GM19025 (cell line): ENCODE measurements around the gene AP1M1.

Source experiments
- ATAC-seq: cut with Tn5 transposase; IDR thresholded peaks from one replicate; pipeline ENCODE4 v1.9.1; 2021; ENCODE audit warnings: mild to moderate bottlenecking, low read depth, moderate library complexity; ENCODE audit not compliant: unreplicated experiment

The AP1M1 gene

GRCh38 chr19:16185123-16185767 is 12.5 kb upstream of the AP1M1 start, which contains the start of gene FAM32A:
TSS of gene FAM32A (plus strand) at chr19:16185410. CDS start at chr19:16185443, 33 bp downstream.
- peak; percentile 86 for ATAC-seq

DNA sequence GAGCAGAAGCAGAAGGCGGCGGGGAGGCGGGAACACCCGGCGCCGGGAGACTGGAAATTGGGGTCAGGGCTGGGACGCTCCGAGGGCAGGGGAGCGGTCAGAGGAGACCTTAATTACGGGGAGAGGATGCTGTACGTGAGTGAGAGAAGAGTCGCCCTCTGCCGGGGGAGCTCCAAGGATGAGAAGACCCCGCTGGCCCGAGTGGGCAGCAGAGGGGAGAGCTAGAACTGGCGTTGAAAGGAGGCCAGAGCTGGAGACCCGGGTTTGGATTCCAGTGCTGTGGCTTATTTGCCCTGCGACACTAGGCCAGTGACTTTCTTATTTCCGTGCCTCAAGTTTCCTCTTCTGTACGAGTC is 12.0 kb upstream of the AP1M1 start:
- ATAC-seq: no peak

DNA sequence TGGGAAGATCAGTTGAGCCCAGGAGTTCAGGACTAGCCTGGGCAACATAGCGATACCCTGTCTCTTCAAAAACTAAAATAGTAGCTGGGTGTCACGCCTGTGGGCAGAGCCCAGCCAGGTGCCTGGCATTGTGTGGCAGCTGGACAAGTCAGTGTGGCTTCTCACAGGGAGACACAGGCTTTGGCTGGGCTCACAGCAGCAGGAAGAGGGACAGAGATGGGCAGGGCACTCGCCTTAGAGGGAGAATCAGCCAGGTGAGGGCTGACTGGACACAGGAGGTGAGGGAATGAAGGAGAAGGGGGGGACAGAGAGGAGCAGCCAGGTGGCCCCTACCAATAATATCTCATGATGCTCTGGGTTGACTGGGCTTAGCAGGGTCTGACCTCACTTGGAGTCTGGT is 9.2 kb upstream of the AP1M1 start:
- no peak for ATAC-seq

GRCh38 chr19:16190198-16190597 is 7.5 kb upstream of the AP1M1 start:
- ATAC-seq: no peak

DNA sequence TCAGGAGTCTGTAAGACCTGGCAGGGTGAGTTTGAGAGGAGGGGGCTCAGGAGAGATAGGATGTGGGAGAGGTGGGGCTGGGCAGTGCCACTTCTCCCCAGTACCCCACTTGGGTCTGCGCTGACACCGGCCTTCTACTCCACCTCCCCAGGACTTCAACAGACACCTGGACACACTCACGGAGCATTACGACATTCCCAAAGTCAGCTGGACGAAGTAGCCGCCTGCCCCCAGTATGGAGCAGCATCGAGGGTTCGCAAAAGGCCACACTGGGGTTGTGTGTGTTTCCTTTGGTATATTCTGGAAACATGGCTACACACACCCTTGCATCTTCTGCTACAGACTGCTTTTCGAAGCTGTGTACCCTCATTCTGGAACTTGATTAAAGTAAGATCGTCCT is 7.0 kb upstream of the AP1M1 start:
- ATAC-seq: no peak

- no peak for ATAC-seq
These were observed 6.3 kb upstream of the AP1M1 start for GRCh38 chr19:16191216-16191908.

GRCh38 chr19:16193466-16193865 is 4.2 kb upstream of the AP1M1 start:
- ATAC-seq: no peak

DNA sequence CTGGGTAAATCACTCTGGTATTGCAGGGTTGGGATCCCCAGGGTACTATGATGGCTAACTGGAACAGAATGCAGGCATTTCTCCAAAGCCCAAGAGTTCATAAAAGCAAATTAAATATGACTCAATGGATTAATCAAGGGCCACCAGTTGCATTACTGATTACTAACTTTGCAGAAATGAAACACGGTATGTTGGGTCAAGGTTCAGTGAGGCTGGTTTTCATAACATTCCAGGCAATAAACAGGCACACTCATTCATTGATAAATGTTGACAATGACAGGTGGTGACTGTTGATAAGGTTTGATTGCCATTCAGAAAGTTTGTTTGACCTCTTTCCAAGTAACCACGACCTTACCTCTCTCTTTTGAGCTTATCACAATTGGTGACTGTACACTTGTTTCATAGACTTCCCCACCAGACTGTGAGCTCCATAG is 506 bp upstream of the AP1M1 start:
- ATAC-seq: no peak

- no peak for ATAC-seq
These were observed 600 bp downstream of the AP1M1 start for GRCh38 chr19:16198370-16198651.

DNA sequence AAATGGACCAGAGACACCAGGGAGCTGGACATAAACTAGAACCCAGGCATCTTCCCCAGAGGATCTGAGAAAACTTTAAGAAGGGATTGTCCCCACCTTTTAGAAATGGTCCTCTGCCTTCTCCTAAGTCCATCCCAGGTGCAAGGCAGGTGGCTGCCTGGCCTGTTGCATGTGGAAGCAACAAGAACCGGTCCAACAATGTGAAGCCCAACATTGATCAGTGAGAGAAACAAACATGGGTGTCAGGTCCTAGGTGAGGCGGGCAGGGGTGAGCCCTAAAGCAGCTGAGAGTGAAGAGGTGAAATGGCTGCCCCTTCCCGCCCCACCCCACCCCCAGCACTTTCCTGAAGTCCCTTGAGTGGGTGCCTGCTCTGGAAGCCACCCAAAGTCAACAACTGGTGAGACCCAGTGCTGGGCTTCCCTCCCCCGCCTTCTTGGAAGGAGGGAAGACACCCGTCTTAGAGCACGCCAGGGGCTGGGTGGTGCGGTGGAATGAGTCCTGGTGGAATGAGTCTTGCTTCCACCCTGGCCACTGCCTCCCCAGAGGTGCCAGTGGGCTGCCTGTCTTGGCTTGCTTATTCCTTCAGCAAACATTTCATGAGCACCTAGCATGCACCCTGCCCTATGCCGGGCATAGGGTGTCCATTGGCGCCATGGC is 1.7 kb downstream of the AP1M1 start:
- ATAC-seq: no peak

DNA sequence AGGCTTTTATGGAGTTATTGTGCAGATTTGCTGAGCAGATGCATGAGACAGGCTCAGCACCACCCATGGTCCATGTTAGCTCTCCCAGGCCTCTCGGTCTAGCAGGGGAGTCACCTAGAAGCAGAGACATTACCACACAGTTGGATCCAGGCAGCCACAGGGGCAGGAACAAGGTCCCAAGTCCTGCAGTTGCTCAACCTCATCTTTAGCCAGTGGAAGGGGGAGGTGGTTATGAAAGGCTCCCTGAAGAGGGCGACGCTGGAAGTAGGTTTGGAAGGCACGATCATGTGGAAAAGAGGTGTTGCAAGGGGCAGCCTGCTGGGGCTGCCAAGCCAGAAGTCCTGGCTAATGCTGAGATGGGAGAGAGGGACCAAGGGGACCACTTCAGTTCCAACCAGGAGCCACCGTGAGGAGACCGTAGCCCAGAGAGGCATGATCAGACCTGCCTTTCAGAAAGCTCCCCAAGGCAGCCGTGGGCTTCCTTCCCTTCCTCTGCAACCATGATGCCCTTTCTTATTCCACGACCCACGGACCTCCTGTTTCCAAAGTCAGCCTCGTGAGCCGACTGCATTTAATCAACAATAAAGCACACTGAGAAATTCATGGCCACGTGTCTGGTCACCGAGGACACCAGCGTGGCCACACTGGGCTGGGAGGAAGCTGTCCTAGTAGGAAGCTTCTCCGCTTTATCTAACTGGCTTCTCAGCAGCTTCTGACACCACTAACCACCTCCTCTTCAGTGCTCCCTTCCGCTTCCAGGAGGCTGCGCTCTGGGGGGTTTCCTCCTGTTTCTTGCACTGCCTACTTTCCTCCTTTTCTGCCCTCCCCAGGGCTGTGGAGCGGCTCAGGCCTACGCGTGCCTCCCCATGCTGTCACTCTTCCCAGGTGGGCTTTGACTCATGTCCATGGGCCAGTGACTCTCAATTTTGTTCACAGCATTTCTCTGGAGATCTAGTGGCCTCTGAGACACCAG is 2.6 kb downstream of the AP1M1 start:
- ATAC-seq: no peak

DNA sequence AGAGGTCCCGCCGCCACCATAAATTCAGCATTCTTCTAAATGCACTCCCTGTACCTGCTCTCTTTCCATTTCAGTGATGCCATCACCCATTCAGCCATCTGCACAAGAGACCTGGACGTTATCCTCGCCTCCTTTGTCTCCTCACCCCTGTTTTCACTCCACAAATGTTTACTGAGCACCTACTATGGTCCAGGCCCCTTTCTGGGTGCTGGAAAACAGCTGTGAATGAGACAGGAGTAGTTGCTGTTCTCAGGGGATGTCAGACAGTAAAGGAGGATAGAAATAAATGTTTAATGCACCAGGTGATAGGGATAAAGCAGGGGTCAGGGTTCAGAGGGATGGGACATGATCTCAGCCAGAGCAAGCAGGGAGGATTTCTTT is 3.3 kb downstream of the AP1M1 start:
- ATAC-seq: no peak

GRCh38 chr19:16202320-16203255 is 4.9 kb downstream of the AP1M1 start:
- ATAC-seq: no peak

- no peak for ATAC-seq
These were observed 5.7 kb downstream of the AP1M1 start for GRCh38 chr19:16203256-16204004.

GRCh38 chr19:16204005-16204294 is 6.2 kb downstream of the AP1M1 start:
- ATAC-seq: no peak

- ATAC-seq: no peak
These were observed 7.7 kb downstream of the AP1M1 start for GRCh38 chr19:16205205-16206045.

DNA sequence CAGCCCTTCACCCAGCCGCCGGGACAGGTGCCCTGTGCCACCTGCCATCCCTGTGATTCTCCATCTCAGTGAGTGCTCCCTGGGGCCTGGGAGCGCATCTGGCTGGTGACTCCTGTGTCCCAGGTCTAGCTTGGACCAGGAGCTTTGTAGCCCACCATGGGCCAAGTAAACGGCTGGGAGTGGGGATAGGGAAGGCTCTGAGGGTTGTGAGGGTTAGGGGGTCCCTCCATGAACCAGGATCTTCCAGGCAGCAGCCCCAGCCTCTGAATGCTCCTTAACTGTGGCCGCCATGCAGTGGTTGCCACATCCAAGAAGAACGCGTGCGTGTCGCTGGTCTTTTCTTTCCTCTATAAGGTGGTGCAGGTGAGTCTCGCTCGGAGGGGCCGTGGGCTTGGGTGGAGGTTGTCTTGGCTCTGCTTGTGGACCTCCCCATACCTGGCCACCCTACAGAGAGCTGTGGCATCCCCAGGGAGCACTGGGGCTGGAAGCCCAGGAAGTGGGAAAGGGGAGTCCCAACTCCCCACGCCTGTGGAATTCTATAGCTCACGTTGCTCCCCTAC is 8.4 kb downstream of the AP1M1 start:
- no peak for ATAC-seq

- ATAC-seq: no peak
These were observed 8.9 kb downstream of the AP1M1 start for GRCh38 chr19:16206637-16207036.
